PC-3 (cell line): ENCODE results near the gene STK4. TPM values are rescaled to one million over a fixed set of nuclear protein-coding genes. Genes with fewer than 3 reads are reported as not detected.

Experiments
- ATAC-seq: fragments of 200-7000 bp; cut with Tn5 transposase; 2 replicates; pipeline ENCODE4 v1.9.1; 2020; ENCODE audit warnings: mild to moderate bottlenecking, moderate library complexity
- BruUV-seq: library from RNA; stranded (reverse); fragments of 400-500 nt; replicated peaks from 2 replicates; lab custom pipeline; 2021; lab: Mats Ljungman, UMichigan
- CTCF ChIA-PET: fragments of 300-600 bp; sonication (Branson Sonifier 250); formaldehyde crosslinking; loops from one replicate; lab custom pipeline; 2022; ENCODE audit warnings: antibody characterized with exemption; lab: Charles Lee
- POLR2A ChIA-PET: fragments of 300-600 bp; sonication (Branson Sonifier 250); formaldehyde crosslinking; loops from one replicate; lab custom pipeline; 2022; ENCODE audit warnings: antibody characterized with exemption; ENCODE audit not compliant: unreplicated experiment; lab: Charles Lee
- DNase-seq: peaks from one replicate; pipeline ENCODE4 v3.0.0-alpha.2; 2015
- H2AFZ ChIP-seq: fragments of 300-600 bp; sonication (generic); 2 replicates; pipeline ENCODE4 v1.6.0; 2016; ENCODE audit warnings: antibody characterized with exemption, low read length
- H3F3A ChIP-seq: fragments of 300-600 bp; sonication (generic); one replicate; pipeline ENCODE4 v1.6.0; 2017; ENCODE audit warnings: antibody characterized with exemption, low read length, control low read depth, mild to moderate bottlenecking; ENCODE audit not compliant: unreplicated experiment
- H3K27ac ChIP-seq: fragments of 300-600 bp; sonication (generic); 2 replicates; pipeline ENCODE4 v1.5.1; 2016; ENCODE audit warnings: mild to moderate bottlenecking, low read length
- H3K27me3 ChIP-seq: fragments of 300-600 bp; sonication (generic); 2 replicates; pipeline ENCODE4 v1.6.1; 2016; ENCODE audit warnings: low read length, mixed read lengths
- H3K36me3 ChIP-seq: fragments of 300-600 bp; sonication (generic); 2 replicates; pipeline ENCODE4 v1.6.1; 2016; ENCODE audit warnings: low read depth, mixed run types, low read length, mixed read lengths
- H3K4me1 ChIP-seq: fragments of 300-600 bp; sonication (generic); 2 replicates; pipeline ENCODE4 v1.5.1; 2016; ENCODE audit warnings: low read length; ENCODE audit not compliant: insufficient read depth
- H3K4me2 ChIP-seq: fragments of 300-600 bp; sonication (generic); 2 replicates; pipeline ENCODE4 v1.6.0; 2016; ENCODE audit warnings: low read length
- H3K4me3 ChIP-seq: fragments of 300-600 bp; sonication (generic); 2 replicates; pipeline ENCODE4 v1.5.1; 2016; ENCODE audit warnings: mild to moderate bottlenecking, low read length, mixed read lengths
- H3K79me2 ChIP-seq: fragments of 300-600 bp; sonication (generic); 2 replicates; pipeline ENCODE4 v1.6.1; 2017; ENCODE audit warnings: low read length, mixed read lengths
- H3K9ac ChIP-seq: fragments of 300-600 bp; sonication (generic); 2 replicates; pipeline ENCODE4 v1.6.0; 2016; ENCODE audit warnings: mild to moderate bottlenecking, low read length
- H3K9me2 ChIP-seq: fragments of 300-600 bp; sonication (generic); replicated peaks from 2 replicates; pipeline ENCODE4 v1.6.1; 2016; ENCODE audit warnings: mixed run types, low read length, mixed read lengths
- H3K9me3 ChIP-seq: fragments of 300-600 bp; sonication (generic); 2 replicates; pipeline ENCODE4 v1.6.1; 2016; ENCODE audit warnings: low read length, mixed read lengths
- H4K20me1 ChIP-seq: fragments of 300-600 bp; sonication (generic); 2 replicates; pipeline ENCODE4 v1.6.1; 2016; ENCODE audit warnings: low read length, mixed read lengths
- CTCF ChIP-seq: fragments of 300-600 bp; sonication (generic); conservative IDR thresholded peaks from 2 replicates; pipeline ENCODE4 v1.5.1; 2017; ENCODE audit warnings: antibody characterized with exemption, low read depth, mild to moderate bottlenecking, low read length
- EZH2 ChIP-seq: fragments of 300-600 bp; sonication (generic); IDR thresholded peaks from one replicate; pipeline ENCODE4 v1.6.1; 2017; ENCODE audit warnings: antibody characterized with exemption, mild to moderate bottlenecking, low read length; ENCODE audit not compliant: unreplicated experiment
- EZH2phosphoT487 ChIP-seq: fragments of 300-600 bp; sonication (generic); IDR thresholded peaks from 2 replicates; pipeline ENCODE4 v1.6.1; 2018; ENCODE audit warnings: mild to moderate bottlenecking, antibody characterized with exemption, low read length, borderline replicate concordance
- intact Hi-C: fragments of 100-400 bp; cut with micrococcal nuclease; formaldehyde crosslinking; loops from 2 replicates; pipeline ENCODE4 v1.9.0; 2023
- total RNA-seq: library from RNA; depleted of rRNA; stranded (reverse); fragments of >200 nt; gene quantifications from 2 replicates; pipeline ENCODE4 v1.2.3, GENCODE V29; 2014

Gene STK4
- total RNA-seq, 1 experiment from 2014 or later = 18.6 TPM

DNA sequence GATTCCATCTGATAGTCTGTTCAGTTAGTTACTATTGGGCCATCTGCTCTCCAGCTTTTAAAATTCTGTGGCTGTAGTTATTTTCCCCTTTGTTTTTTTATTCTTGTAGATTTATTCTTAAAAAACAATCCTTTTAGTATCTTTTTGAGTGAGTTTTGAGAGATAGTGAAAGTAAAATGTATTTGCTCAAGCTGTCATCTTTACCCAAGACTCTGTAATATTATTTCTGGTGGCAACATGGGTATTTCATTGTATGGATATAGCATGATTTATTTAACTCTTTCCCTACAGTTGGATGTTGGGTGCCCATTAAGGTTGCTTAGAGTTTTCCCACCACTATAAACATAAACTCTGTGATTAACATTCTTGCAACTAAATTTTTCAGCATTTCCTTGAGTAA lies 24.6 kb downstream of the STK4 start:
- no TSS peak for BruUV-seq
- POLR2A ChIA-PET = no interaction called here
- TF ChIP-seq EZH2 (no peak), CTCF (no peak), EZH2phosphoT487 (no peak)
- Histone ChIP-seq H3K4me2 (no peak overlapping the region), H3K27ac (no peak overlapping the region), H3K9ac (no peak overlapping the region), H2AFZ (no peak overlapping the region), H3K4me1 (peaks cover 12% of the 10 kb centered on the region), H3K9me3 (no peaks in the 10 kb centered on the region), H3K9me2 (no peaks in the 10 kb centered on the region), H4K20me1 (no peaks in the 10 kb centered on the region), H3K27me3 (no peaks in the 10 kb centered on the region), H3K36me3 (peaks cover 28% of the 10 kb centered on the region), H3K4me3 (no peak overlapping the region), H3F3A (no peaks in the 10 kb centered on the region), H3K79me2 (peaks cover 16% of the 10 kb centered on the region; the same call in 1 of the 2 replicates)
- DNase-seq (no peak), ATAC-seq (no peak)
- intact Hi-C loops = no loop called here
- CTCF ChIA-PET = no interaction called here

DNA sequence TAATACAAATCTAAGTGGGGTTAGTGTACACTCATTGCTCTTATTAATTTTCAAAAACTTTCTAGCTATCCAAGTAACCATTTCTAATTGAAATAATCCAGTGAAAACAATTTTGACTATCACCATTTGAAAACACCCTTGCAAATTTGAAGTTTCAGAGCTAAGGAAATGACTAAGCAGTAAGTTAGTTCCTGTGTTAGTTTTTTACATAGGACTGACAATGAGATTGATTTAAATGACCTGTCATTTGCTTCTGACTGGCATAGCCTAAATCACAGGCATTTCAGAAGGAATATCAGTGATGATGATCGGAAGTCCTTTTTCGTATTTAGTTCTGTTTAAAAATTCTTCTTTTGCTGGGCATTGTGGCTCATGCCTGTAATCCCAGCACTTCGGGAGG lies 27.0 kb downstream of the STK4 start:
- ATAC-seq = peak; percentile 97
- ChIA-PET CTCF (interaction anchor here (0.6 kb wide), 1 partner anchor 45 kb away, joined by 4 read pairs; no protein-coding TSS in a partner anchor), POLR2A (interaction anchor here (0.7 kb wide), 1 partner anchor 8 kb away, joined by 3 read pairs; no protein-coding TSS in a partner anchor)
- Histone ChIP-seq H3K27ac (peak overlapping the region; percentile 31), H3K27me3 (no peaks in the 10 kb centered on the region), H3K4me3 (no peak overlapping the region), H3K36me3 (peaks cover 41% of the 10 kb centered on the region), H3K9me3 (no peaks in the 10 kb centered on the region), H3K4me1 (peaks cover 12% of the 10 kb centered on the region), H3K9me2 (no peaks in the 10 kb centered on the region), H3K4me2 (peak overlapping the region; percentile 52), H2AFZ (no peak overlapping the region), H3K79me2 (peaks cover 16% of the 10 kb centered on the region; the same call in 1 of the 2 replicates), H3F3A (no peaks in the 10 kb centered on the region), H4K20me1 (no peaks in the 10 kb centered on the region), H3K9ac (no peak overlapping the region)
- DNase-seq = peak; percentile 62
- BruUV-seq = no TSS peak
- no peak for TF ChIP-seq CTCF
- TF ChIP-seq EZH2 = no peak
- no peak for TF ChIP-seq EZH2phosphoT487
- intact Hi-C loops = no loop called here

GRCh38 chr20:44997171-44997570 lies 30.9 kb downstream of the STK4 start:
- no peak overlapping the region for H3K9ac ChIP-seq
- ChIA-PET POLR2A (no interaction called here), CTCF (no interaction called here)
- H3K4me2 ChIP-seq = no peak overlapping the region
- peaks cover 48% of the 10 kb centered on the region for H3K36me3 ChIP-seq
- no peaks in the 10 kb centered on the region for H3K27me3 ChIP-seq
- intact Hi-C loops = no loop called here
- H3K79me2 ChIP-seq = no peaks in the 10 kb centered on the region
- no peak overlapping the region for H3K4me3 ChIP-seq
- H2AFZ ChIP-seq = no peak overlapping the region
- H3K9me3 ChIP-seq = no peaks in the 10 kb centered on the region
- no peak overlapping the region for H3K27ac ChIP-seq
- TF ChIP-seq CTCF (no peak), EZH2 (no peak), EZH2phosphoT487 (no peak)
- no TSS peak for BruUV-seq
- ATAC-seq = no peak
- DNase-seq = no peak
- H4K20me1 ChIP-seq = no peaks in the 10 kb centered on the region
- peaks cover 12% of the 10 kb centered on the region for H3K4me1 ChIP-seq
- H3F3A ChIP-seq = no peaks in the 10 kb centered on the region
- H3K9me2 ChIP-seq = no peaks in the 10 kb centered on the region
